Measurements from ENCODE around the gene AADAC.

GRCh38 chr3:151859905-151860304, 46.0 kb downstream of the AADAC start:
- TF ChIP-seq, protein P1, sequence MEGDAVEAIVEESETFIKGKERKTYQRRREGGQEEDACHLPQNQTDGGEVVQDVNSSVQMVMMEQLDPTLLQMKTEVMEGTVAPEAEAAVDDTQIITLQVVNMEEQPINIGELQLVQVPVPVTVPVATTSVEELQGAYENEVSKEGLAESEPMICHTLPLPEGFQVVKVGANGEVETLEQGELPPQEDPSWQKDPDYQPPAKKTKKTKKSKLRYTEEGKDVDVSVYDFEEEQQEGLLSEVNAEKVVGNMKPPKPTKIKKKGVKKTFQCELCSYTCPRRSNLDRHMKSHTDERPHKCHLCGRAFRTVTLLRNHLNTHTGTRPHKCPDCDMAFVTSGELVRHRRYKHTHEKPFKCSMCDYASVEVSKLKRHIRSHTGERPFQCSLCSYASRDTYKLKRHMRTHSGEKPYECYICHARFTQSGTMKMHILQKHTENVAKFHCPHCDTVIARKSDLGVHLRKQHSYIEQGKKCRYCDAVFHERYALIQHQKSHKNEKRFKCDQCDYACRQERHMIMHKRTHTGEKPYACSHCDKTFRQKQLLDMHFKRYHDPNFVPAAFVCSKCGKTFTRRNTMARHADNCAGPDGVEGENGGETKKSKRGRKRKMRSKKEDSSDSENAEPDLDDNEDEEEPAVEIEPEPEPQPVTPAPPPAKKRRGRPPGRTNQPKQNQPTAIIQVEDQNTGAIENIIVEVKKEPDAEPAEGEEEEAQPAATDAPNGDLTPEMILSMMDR (IDR thresholded peaks at IDR 0.05) = no peak
- no peak for TF ChIP-seq POLR2A (IDR thresholded peaks at IDR 0.05)

Measured in heart left ventricle (tissue), 13 donors.